Peyer's patch (tissue), 4 donors: ENCODE results near the gene RUNX1.

Experiments
- POLR2A ChIP-seq, 2 donors: fragments of 450-650 bp; IDR thresholded peaks; one replicate each; pipeline ENCODE4 v1.5.1; 2017; ENCODE audit warnings: antibody characterized with exemption in 2 of 2, mild to moderate bottlenecking in 2 of 2, moderate library complexity in 2 of 2
- TF ChIP-seq, protein P1 (sequence below), 6 experiments: fragments of 450-650 bp in 4 of 6; fragments of 200-600 bp in 2 of 6; sonication (generic) in 1 of 6; IDR thresholded peaks; one replicate each; pipeline ENCODE4 v1.5.1; 2017 to 2019; ENCODE audit warnings: antibody characterized with exemption in 6 of 6, mild to moderate bottlenecking in 3 of 6, moderate library complexity in 1 of 6

DNA sequence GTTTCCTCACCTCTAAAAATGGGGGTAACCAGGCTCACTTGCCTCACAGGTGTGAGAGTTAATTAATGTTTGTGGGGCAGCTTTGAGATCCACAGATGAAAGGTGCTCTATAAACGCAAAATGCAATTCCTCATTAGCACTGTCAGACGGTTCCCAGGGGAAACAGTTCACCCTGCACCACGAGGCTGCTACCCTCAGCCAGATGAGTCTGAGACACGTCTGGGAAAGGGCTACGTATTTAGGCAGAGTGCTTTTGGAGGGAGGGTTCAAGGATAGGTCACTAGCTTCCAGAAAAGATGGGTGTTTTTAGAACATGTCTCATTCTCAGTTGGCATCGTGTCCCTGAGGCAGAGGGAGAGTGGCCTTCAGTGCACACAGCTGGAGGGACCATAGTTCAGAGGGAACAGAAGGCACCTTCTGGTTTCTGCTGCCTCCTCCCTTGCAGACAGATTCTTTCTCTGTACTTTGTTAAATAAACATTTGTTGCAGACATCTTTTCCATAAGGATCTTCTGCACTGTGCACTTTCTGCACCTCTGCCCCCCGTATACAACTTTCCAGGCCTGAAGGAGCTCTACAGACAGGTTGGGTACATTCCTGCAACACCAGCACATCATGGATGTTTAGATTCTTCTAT, 240.4 kb downstream of the RUNX1 start:
- TF ChIP-seq, protein P1, sequence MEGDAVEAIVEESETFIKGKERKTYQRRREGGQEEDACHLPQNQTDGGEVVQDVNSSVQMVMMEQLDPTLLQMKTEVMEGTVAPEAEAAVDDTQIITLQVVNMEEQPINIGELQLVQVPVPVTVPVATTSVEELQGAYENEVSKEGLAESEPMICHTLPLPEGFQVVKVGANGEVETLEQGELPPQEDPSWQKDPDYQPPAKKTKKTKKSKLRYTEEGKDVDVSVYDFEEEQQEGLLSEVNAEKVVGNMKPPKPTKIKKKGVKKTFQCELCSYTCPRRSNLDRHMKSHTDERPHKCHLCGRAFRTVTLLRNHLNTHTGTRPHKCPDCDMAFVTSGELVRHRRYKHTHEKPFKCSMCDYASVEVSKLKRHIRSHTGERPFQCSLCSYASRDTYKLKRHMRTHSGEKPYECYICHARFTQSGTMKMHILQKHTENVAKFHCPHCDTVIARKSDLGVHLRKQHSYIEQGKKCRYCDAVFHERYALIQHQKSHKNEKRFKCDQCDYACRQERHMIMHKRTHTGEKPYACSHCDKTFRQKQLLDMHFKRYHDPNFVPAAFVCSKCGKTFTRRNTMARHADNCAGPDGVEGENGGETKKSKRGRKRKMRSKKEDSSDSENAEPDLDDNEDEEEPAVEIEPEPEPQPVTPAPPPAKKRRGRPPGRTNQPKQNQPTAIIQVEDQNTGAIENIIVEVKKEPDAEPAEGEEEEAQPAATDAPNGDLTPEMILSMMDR (IDR thresholded peaks at IDR 0.05): no peak
- no peak for TF ChIP-seq POLR2A (IDR thresholded peaks at IDR 0.05)
